ENCODE measurements around the gene ETFB. TPM values are rescaled to one million over a fixed set of nuclear protein-coding genes. Genes with fewer than 3 reads are reported as not detected.

The ETFB gene
- total RNA-seq, 1 experiment from 2014 or later: 140 TPM

GRCh38 chr19:51375504-51376221 lies 9.5 kb upstream of the ETFB start:
- ATAC-seq: no peak
- ChIA-PET RAD21 (ENCODE audit: low non-redundant PET in 1 of 2, low total read pairs in 2 of 2, uncharacterized antibody in 2 of 2, unreplicated experiment in 2 of 2) (no interaction called here), POLR2A (no interaction called here), CTCF (no interaction called here)
- TF ChIP-seq EGR1 (IDR thresholded peaks at IDR 0.05; ENCODE audit: low read depth) (no peak), EZH2phosphoT487 (IDR thresholded peaks at IDR 0.05; ENCODE audit: borderline replicate concordance) (no peak), SIN3A (IDR thresholded peaks at IDR 0.05; ENCODE audit: low read depth) (no peak), EZH2 (IDR thresholded peaks at IDR 0.05) (no peak), YY1 (IDR thresholded peaks at IDR 0.05; ENCODE audit: extremely low read depth, insufficient replicate concordance, low read depth, low read length) (no peak)
- Histone ChIP-seq H3K79me2 (ENCODE audit: insufficient read depth, low read length) (no peaks in the 10 kb centered on the region), H2AFZ (ENCODE audit: low read depth, low read length, poor library complexity, severe bottlenecking) (no peak overlapping the region), H3K9me2 (ENCODE audit: insufficient read depth) (no peaks in the 10 kb centered on the region), H4K20me1 (ENCODE audit: insufficient read depth) (no peaks in the 10 kb centered on the region), H3K4me1 (ENCODE audit: control insufficient read depth in 1 of 2, insufficient read depth in 2 of 2, low read length in 2 of 2) (peaks cover 0 to 3% of the 10 kb centered on the region in 2 experiments; a peak in 2 of 4 replicates), H3K36me3 (ENCODE audit: control insufficient read depth in 1 of 2, insufficient read depth in 2 of 2, low read length in 2 of 2) (no peaks in the 10 kb centered on the region), H3K27me3 (ENCODE audit: insufficient read depth, low read length) (no peaks in the 10 kb centered on the region), H3K9ac (ENCODE audit: low read length) (no peak overlapping the region), H3K4me3 (replicated peaks in 1 of 2; ENCODE audit: low read depth in 1 of 2, low read length in 2 of 2) (no peak overlapping the region), H3K4me2 (ENCODE audit: low read length) (no peak overlapping the region), H3K9me3 (ENCODE audit: control insufficient read depth in 1 of 2, insufficient read depth in 1 of 2, low read depth in 1 of 2, low read length in 2 of 2) (no peaks in the 10 kb centered on the region), H3K27ac (ENCODE audit: low read depth, low read length) (no peak overlapping the region)
- DNase-seq (ENCODE audit: low read depth, low spot score): no peak
- no TSS peak for BruUV-seq (replicated peaks)
- intact Hi-C loops (cut with micrococcal nuclease): no loop called here

DNA sequence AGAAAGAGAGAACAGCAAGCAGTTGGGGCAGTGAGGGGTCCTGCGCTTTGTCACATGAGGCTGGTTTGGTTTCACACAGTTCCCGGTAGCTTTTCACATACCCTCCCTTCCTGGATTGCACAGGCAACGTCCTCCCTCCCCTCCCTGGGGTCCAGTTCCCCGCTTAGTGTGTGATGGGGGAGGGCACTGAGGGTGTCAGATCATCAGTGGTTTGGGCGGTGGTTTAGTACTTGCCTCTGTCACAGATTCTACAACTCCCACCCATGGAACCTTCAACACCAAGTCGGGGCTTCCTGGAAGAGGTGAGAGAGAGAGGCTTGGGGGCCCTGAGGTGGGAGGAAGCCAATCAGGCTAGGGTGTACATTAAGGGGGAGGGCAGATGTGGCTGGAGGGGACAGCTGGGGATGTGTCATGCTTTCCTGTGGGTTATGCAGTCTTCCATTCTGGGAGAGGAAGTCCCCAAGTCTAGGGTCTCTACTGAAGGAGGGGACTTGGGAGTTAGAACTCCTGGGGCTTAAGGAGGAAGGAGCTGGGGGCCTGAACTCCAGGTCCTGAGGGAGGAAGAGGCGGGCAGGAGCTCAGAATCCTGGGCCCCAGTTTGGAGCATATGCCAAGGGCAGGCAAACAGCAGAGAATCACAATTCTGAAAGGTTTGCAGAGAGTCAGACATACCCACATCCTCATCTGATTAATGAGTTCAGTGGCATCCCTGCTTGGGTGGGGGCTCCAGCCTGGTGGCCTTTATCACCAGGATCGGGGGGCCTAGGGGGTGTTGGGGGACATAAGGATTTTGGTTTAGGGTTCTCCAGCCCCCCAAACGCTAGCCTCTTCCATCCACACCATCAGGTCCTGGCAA lies 6.7 kb upstream of the ETFB start, which contains the start of gene NKG7:
NKG7 (minus strand) TSS at position 6 of the 856 bp plus-strand sequence. CDS start 119 bp downstream, outside the sequence.
- CTCF ChIA-PET: no interaction called here
- RAD21 ChIA-PET (ENCODE audit: low non-redundant PET in 1 of 2, low total read pairs in 2 of 2, uncharacterized antibody in 2 of 2, unreplicated experiment in 2 of 2): no interaction called here
- Histone ChIP-seq H3K4me1 (ENCODE audit: control insufficient read depth in 1 of 2, insufficient read depth in 2 of 2, low read length in 2 of 2) (peaks cover 5 to 10% of the 10 kb centered on the region in 2 experiments; a peak in 3 of 4 replicates), H3K36me3 (ENCODE audit: control insufficient read depth in 1 of 2, insufficient read depth in 2 of 2, low read length in 2 of 2) (no peaks in the 10 kb centered on the region), H3K9me2 (ENCODE audit: insufficient read depth) (no peaks in the 10 kb centered on the region), H3K9me3 (ENCODE audit: control insufficient read depth in 1 of 2, insufficient read depth in 1 of 2, low read depth in 1 of 2, low read length in 2 of 2) (no peaks in the 10 kb centered on the region), H3K79me2 (ENCODE audit: insufficient read depth, low read length) (no peaks in the 10 kb centered on the region), H3K4me3 (replicated peaks in 1 of 2; ENCODE audit: low read depth in 1 of 2, low read length in 2 of 2) (no peak within 1 kb of the TSS), H3K27me3 (ENCODE audit: insufficient read depth, low read length) (no peaks in the 10 kb centered on the region), H3K9ac (ENCODE audit: low read length) (no peak within 1 kb of the TSS), H2AFZ (ENCODE audit: low read depth, low read length, poor library complexity, severe bottlenecking) (no peak within 1 kb of the TSS), H3K27ac (ENCODE audit: low read depth, low read length) (no peak within 1 kb of the TSS), H3K4me2 (ENCODE audit: low read length) (no peak within 1 kb of the TSS), H4K20me1 (ENCODE audit: insufficient read depth) (no peaks in the 10 kb centered on the region)
- intact Hi-C loops (cut with micrococcal nuclease): no loop called here
- TF ChIP-seq POLR2A (IDR thresholded peaks at IDR 0.05; ENCODE audit: borderline replicate concordance, extremely low read depth, insufficient read depth, insufficient read length): no peak
- TF ChIP-seq EGR1 (IDR thresholded peaks at IDR 0.05; ENCODE audit: low read depth): no peak
- no peak for TF ChIP-seq RAD21 (IDR thresholded peaks at IDR 0.05; ENCODE audit: low read depth)
- TF ChIP-seq, protein P1, sequence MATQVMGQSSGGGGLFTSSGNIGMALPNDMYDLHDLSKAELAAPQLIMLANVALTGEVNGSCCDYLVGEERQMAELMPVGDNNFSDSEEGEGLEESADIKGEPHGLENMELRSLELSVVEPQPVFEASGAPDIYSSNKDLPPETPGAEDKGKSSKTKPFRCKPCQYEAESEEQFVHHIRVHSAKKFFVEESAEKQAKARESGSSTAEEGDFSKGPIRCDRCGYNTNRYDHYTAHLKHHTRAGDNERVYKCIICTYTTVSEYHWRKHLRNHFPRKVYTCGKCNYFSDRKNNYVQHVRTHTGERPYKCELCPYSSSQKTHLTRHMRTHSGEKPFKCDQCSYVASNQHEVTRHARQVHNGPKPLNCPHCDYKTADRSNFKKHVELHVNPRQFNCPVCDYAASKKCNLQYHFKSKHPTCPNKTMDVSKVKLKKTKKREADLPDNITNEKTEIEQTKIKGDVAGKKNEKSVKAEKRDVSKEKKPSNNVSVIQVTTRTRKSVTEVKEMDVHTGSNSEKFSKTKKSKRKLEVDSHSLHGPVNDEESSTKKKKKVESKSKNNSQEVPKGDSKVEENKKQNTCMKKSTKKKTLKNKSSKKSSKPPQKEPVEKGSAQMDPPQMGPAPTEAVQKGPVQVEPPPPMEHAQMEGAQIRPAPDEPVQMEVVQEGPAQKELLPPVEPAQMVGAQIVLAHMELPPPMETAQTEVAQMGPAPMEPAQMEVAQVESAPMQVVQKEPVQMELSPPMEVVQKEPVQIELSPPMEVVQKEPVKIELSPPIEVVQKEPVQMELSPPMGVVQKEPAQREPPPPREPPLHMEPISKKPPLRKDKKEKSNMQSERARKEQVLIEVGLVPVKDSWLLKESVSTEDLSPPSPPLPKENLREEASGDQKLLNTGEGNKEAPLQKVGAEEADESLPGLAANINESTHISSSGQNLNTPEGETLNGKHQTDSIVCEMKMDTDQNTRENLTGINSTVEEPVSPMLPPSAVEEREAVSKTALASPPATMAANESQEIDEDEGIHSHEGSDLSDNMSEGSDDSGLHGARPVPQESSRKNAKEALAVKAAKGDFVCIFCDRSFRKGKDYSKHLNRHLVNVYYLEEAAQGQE (IDR thresholded peaks at IDR 0.05; ENCODE audit: low read depth): no peak
- no peak for TF ChIP-seq FOSL1 (IDR thresholded peaks at IDR 0.05; ENCODE audit: low read depth)
- no peak for DNase-seq (ENCODE audit: low read depth, low spot score)
- no peak for ATAC-seq
- POLR2A ChIA-PET: interaction anchor here (1.3 kb wide), 1 partner anchor 21 kb away, joined by 4 read pairs; no protein-coding TSS in a partner anchor
- BruUV-seq (replicated peaks): no TSS peak

All from HCT116 (cell line).